ENCODE data around the gene ANKS6.

DNA sequence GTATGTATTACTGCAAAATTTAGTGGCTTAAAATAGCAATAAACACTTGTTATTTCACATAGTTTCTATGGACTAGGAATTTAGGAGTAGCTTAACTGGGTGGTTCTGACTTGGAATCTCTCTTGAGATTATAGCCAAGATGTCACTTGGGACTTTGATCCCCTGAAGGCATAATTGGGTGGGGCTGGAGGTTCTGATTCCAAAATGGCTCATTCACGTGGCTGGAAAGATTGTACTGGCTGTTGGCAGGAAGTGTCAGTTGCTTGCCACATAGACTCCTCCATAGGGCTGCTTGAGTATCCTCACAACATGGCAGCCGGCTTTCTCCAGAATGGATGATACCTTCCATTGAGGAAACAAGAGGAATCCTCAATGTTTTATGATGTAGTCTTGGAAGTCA lies 22.4 kb upstream of the ANKS6 start:
- TF ChIP-seq, protein P1, sequence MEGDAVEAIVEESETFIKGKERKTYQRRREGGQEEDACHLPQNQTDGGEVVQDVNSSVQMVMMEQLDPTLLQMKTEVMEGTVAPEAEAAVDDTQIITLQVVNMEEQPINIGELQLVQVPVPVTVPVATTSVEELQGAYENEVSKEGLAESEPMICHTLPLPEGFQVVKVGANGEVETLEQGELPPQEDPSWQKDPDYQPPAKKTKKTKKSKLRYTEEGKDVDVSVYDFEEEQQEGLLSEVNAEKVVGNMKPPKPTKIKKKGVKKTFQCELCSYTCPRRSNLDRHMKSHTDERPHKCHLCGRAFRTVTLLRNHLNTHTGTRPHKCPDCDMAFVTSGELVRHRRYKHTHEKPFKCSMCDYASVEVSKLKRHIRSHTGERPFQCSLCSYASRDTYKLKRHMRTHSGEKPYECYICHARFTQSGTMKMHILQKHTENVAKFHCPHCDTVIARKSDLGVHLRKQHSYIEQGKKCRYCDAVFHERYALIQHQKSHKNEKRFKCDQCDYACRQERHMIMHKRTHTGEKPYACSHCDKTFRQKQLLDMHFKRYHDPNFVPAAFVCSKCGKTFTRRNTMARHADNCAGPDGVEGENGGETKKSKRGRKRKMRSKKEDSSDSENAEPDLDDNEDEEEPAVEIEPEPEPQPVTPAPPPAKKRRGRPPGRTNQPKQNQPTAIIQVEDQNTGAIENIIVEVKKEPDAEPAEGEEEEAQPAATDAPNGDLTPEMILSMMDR (IDR thresholded peaks at IDR 0.05; ENCODE audit: low read depth, low read length, poor library complexity, severe bottlenecking): no peak
- TF ChIP-seq EZH2phosphoT487 (IDR thresholded peaks at IDR 0.05; ENCODE audit: borderline replicate concordance, low read length): no peak
